Effector memory CD8-positive, alpha-beta T cell (primary cell): ENCODE data around the gene CSK.
"Not testable (repeated sequence)": the region's sequence is repeated elsewhere in the genome, so short reads cannot be mapped to it uniquely, and the experiment has no call there.

Experiments used
- ATAC-seq: fragments of 150-1000 bp; cut with Tn5 transposase; replicated peaks from 2 replicates; pipeline ENCODE4 v1.10.0; 2021; ENCODE audit warnings: mild to moderate bottlenecking, moderate library complexity
- DNase-seq, 3 experiments: peaks; one replicate each; pipeline ENCODE4 v3.0.0; 2021
- H3K27ac Mint-ChIP-seq, 2 donors: one replicate each; pipeline ENCODE4 v1.8.0; 2022; ENCODE audit warnings: mild to moderate bottlenecking in 2 of 2, mixed read lengths in 2 of 2, moderate library complexity in 2 of 2
- H3K27me3 Mint-ChIP-seq, 2 donors: one replicate each; pipeline ENCODE4 v1.8.0; 2022; ENCODE audit warnings: mixed read lengths in 2 of 2
- H3K36me3 Mint-ChIP-seq: one replicate; pipeline ENCODE4 v1.8.0; 2022; ENCODE audit warnings: mild to moderate bottlenecking, moderate library complexity, mixed read lengths; ENCODE audit not compliant: insufficient read depth
- H3K4me1 Mint-ChIP-seq, 2 donors: one replicate each; pipeline ENCODE4 v1.8.0; 2022; ENCODE audit warnings: low read depth in 2 of 2, mixed read lengths in 2 of 2
- H3K4me3 Mint-ChIP-seq, 2 donors: one replicate each; pipeline ENCODE4 v1.8.0; 2022; ENCODE audit warnings: mild to moderate bottlenecking in 2 of 2, mixed read lengths in 2 of 2, moderate library complexity in 2 of 2
- H3K9me3 Mint-ChIP-seq, 2 donors: one replicate each; pipeline ENCODE4 v1.8.0; 2022; ENCODE audit warnings: mixed read lengths in 2 of 2

The CSK gene

GRCh38 chr15:74786081-74786480 lies 4.2 kb downstream of the CSK start:
- not testable (repeated sequence) for DNase-seq, ATAC-seq, H3K27me3 Mint-ChIP-seq, H3K9me3 Mint-ChIP-seq
- peak overlapping the region; percentile 80 to 82 for H3K4me3 Mint-ChIP-seq
- H3K4me1 Mint-ChIP-seq: peaks cover 73 to 76% of the 10 kb centered on the region in 2 donors
- peaks cover 87% of the 10 kb centered on the region for H3K36me3 Mint-ChIP-seq
- peak overlapping the region; percentile 82 to 90 for H3K27ac Mint-ChIP-seq

DNA sequence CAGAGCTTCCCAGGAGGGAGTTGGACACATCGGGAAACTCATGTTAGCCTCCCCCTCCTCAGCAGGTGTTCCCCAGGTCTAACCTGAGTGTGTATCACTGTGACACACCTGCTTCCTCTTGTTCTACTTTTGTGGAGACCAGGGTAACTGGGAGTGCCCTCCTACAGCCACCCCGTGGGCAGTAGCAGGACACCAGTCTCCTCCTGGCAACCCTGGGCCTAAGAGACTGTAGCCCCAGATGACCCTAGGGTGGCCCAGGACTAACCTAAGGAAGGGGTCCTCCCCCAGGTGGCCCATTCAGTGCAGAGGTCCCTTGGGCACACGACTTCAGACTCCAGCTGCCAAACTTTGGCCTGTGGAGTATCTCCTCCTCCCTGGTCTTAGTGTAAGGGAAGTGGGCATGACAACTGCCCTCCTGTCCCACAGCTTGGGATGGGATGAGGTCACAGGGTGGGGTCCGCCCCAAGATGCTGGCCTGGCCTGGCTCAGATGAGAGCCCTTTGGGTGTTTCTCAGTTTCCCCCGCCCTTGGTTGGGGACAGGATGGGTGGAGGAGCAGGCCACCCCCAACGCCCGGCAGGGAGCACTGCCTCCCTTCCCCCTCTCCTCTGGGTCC lies 4.8 kb downstream of the CSK start:
- Mint-ChIP-seq H3K27me3 (no peaks in the 10 kb centered on the region), H3K4me3 (peak overlapping the region; percentile 80 to 82), H3K27ac (peak overlapping the region; percentile 82 to 90), H3K9me3 (no peaks in the 10 kb centered on the region), H3K4me1 (peaks cover 74 to 76% of the 10 kb centered on the region in 2 donors), H3K36me3 (peaks cover 86% of the 10 kb centered on the region)
- DNase-seq (no peak), ATAC-seq (no peak)

DNA sequence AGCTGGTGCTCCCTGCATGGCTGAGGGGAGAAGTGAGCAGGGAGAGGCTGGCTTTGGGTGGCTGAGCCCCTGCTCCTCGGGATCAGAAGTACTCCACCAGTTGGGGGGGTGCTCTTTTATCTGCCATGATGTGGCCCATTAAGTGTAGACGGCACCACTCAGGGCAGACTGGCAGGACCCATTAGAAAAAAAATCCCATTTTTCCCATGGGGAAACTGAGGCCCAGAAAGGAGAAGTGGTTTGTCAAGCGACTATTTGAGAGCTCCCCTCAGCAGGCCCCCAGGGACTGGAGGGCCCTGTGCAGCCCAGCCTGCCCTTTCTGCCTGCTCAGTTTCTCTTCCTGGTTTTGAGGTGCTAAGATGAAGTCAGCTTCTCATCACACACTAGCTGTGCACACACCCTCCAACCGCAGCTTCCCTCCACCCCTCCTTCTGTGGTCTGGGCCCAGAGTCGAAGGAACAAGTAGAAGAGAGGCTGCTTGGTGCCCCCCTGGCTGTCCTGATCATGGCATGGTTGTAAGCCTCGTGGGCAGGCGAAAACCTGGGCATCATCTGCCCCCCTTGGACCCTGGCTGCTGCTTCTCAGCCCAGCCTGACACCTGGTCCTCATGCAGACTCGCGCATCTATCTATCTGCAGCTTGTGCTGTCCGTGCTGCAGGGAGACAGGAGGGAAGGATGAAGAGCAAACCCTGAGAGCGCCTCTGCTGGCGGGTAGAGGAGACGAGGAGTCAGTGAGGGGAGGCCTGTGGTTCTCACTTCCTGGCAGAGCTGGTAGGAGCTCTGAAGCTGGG lies 5.6 kb downstream of the CSK start:
- DNase-seq (peak; percentile 86 to 92 (median 89)), ATAC-seq (peak; percentile 73)
- Mint-ChIP-seq H3K4me3 (peak overlapping the region; percentile 80 to 82), H3K4me1 (peaks cover 81 to 83% of the 10 kb centered on the region in 2 donors), H3K9me3 (no peaks in the 10 kb centered on the region), H3K27me3 (no peaks in the 10 kb centered on the region), H3K27ac (peak overlapping the region; percentile 82 to 90), H3K36me3 (peaks cover 91% of the 10 kb centered on the region)

DNA sequence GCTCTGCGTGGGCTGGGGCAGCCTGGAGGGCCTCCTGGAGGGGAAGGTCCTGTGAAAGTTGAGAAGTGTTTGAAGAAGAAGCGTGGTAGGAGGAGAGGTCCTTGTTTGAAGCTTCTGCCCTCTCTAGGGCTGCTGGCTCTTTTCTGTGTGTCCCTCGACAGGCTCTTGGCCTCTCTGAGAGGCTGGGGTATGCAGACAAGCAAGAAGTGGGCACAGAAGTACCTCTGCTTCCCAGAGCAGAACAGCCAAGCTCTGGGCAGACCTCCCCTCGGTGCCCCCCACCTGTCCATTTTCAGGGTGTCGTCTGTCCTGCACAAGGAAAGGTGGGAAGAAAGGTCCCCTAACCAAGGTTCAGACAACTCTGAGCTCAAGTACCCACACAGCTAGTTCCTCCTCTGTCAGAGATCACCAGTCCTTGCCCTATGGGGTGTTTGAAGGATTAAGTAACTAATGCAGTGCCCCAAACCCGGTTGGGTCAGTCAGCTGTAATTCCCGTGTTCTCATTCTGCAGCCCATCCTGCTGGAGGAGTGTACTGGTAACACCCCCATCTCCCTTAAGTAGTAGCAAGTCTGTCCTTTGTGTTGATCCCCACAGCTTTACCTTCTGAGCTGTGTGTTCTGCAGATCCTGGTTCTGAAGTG lies 6.3 kb downstream of the CSK start:
- Mint-ChIP-seq H3K36me3 (peaks cover 86% of the 10 kb centered on the region), H3K27ac (peak overlapping the region; percentile 82 to 90), H3K27me3 (no peaks in the 10 kb centered on the region), H3K9me3 (no peaks in the 10 kb centered on the region), H3K4me1 (peaks cover 84 to 85% of the 10 kb centered on the region in 2 donors), H3K4me3 (peak overlapping the region; percentile 80 to 82)
- DNase-seq (no peak), ATAC-seq (no peak)

DNA sequence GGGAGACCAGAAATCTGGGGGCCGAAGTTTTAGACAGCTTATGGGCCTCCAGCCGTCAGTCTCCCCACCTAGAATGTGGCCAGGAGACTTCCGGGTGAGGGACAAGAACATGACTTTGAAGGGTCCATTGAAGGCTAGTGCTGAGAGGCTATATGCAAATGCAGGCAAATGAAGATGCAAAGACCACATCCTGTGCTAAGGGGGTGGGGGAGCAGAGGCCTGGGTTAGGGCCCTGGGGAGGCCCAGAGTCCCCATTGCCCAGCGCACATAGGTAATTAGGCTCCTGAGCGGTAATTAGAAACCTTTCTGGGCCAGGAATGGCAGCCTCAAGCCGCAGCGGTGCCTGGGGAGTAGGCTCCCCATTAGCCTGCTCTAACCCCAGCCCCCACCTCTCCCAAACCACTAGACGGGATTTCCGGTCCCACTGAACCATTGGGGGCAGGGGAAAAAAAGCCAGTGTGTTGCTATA lies 6.8 kb downstream of the CSK start:
- H3K4me3 Mint-ChIP-seq: peak overlapping the region; percentile 80 to 82
- no peaks in the 10 kb centered on the region for H3K9me3 Mint-ChIP-seq
- H3K27me3 Mint-ChIP-seq: no peaks in the 10 kb centered on the region
- H3K4me1 Mint-ChIP-seq: peaks cover 83 to 84% of the 10 kb centered on the region in 2 donors
- peaks cover 87% of the 10 kb centered on the region for H3K36me3 Mint-ChIP-seq
- ATAC-seq: peak; percentile 29
- peak overlapping the region; percentile 82 to 90 for H3K27ac Mint-ChIP-seq
- peak; percentile 56 to 62 (median 58) for DNase-seq

GRCh38 chr15:74789171-74789631 lies 7.3 kb downstream of the CSK start:
- H3K27ac Mint-ChIP-seq: peak overlapping the region; percentile 82 to 90
- H3K27me3 Mint-ChIP-seq: no peaks in the 10 kb centered on the region
- H3K4me3 Mint-ChIP-seq: peak overlapping the region; percentile 80 to 82
- no peaks in the 10 kb centered on the region for H3K9me3 Mint-ChIP-seq
- ATAC-seq (no peak), DNase-seq (peak in 1 of 3 experiments; percentile 29)
- peaks cover 79 to 81% of the 10 kb centered on the region in 2 donors for H3K4me1 Mint-ChIP-seq
- peaks cover 84% of the 10 kb centered on the region for H3K36me3 Mint-ChIP-seq

- Mint-ChIP-seq H3K4me3 (peak overlapping the region; percentile 80 to 82), H3K36me3 (peaks cover 82% of the 10 kb centered on the region), H3K27ac (peak overlapping the region; percentile 82 to 90), H3K9me3 (no peaks in the 10 kb centered on the region), H3K27me3 (no peaks in the 10 kb centered on the region), H3K4me1 (peaks cover 77 to 82% of the 10 kb centered on the region in 2 donors)
- ATAC-seq (no peak), DNase-seq (no peak)
Measured at GRCh38 chr15:74789741-74790079, 7.8 kb downstream of the CSK start.

DNA sequence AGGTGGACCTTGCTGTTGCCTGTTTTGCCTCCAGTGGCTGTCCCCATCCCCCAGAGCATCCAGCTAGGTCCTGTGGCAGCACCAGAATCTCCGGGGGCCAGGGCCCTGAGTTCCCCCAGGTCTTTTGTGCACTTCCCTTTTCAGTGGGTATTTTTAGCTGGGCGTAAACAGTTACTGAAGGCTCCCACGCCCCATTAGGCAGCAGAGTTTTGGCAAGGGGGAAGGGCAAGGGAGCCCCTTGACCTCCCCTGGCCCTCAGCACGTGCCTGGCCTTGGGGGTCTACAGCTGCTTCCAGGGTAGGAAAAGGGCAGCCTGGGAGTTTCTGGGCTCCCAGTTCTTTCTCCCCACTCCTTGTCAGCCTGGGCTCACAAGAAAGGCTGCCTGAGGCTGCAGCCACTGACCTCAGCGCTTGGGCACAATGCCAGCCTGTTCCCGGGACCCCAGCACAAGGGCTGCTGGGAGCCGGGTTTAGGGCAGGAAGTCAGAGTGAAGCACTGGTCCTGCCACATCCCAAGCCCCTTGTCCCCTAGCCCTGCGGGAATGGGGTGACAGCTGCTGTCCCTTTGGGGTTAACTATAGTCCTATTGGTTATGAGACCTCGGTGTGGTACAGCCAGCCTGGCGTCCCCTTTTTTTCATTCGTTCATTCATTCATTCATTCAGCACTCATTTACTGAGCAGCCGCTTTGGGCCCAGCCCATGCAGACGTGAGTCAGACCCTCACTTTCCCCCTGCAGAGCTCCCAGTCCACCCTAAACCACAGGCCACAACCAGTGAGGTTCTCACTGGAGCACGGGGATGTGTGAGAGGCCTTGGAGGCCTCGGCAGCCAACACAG lies 8.4 kb downstream of the CSK start:
- DNase-seq (no peak), ATAC-seq (no peak)
- Mint-ChIP-seq H3K4me1 (peaks cover 76 to 82% of the 10 kb centered on the region in 2 donors), H3K4me3 (peak overlapping the region; percentile 80 to 82), H3K27ac (peak overlapping the region; percentile 82 to 94), H3K9me3 (no peaks in the 10 kb centered on the region), H3K27me3 (no peaks in the 10 kb centered on the region), H3K36me3 (peaks cover 82% of the 10 kb centered on the region)

DNA sequence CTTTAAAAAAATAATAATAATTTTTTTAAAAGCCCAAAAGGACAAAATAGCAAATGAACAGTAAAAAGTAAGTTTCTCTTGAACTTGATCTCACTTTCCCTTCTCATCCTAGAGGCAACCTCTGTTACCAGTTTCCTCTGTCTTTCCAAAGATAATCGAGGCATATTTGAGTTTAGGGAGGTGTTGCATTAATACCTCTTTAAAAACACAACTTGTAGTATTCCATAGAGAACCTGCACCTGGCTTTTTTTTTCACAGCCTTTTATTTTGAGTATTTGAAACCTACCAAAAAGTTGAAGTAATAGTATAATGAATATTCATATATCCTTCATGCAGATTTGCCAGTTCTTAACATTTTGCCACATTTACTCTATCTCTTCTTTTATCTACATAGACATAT lies 9.1 kb downstream of the CSK start:
- peak overlapping the region; percentile 80 to 82 for H3K4me3 Mint-ChIP-seq
- no peak for DNase-seq
- no peaks in the 10 kb centered on the region for H3K9me3 Mint-ChIP-seq
- H3K4me1 Mint-ChIP-seq: peaks cover 75 to 80% of the 10 kb centered on the region in 2 donors
- H3K27ac Mint-ChIP-seq: peak overlapping the region; percentile 94 to 96
- H3K27me3 Mint-ChIP-seq: no peaks in the 10 kb centered on the region
- ATAC-seq: no peak
- H3K36me3 Mint-ChIP-seq: peaks cover 80% of the 10 kb centered on the region

- DNase-seq (no peak), ATAC-seq (no peak)
- Mint-ChIP-seq H3K27me3 (no peaks in the 10 kb centered on the region), H3K36me3 (peaks cover 80% of the 10 kb centered on the region), H3K4me1 (peaks cover 75 to 82% of the 10 kb centered on the region in 2 donors), H3K9me3 (no peaks in the 10 kb centered on the region), H3K4me3 (peak overlapping the region; percentile 80 to 82), H3K27ac (peak overlapping the region; percentile 94 to 96)
Measured at GRCh38 chr15:74791667-74792066, 9.8 kb downstream of the CSK start.

DNA sequence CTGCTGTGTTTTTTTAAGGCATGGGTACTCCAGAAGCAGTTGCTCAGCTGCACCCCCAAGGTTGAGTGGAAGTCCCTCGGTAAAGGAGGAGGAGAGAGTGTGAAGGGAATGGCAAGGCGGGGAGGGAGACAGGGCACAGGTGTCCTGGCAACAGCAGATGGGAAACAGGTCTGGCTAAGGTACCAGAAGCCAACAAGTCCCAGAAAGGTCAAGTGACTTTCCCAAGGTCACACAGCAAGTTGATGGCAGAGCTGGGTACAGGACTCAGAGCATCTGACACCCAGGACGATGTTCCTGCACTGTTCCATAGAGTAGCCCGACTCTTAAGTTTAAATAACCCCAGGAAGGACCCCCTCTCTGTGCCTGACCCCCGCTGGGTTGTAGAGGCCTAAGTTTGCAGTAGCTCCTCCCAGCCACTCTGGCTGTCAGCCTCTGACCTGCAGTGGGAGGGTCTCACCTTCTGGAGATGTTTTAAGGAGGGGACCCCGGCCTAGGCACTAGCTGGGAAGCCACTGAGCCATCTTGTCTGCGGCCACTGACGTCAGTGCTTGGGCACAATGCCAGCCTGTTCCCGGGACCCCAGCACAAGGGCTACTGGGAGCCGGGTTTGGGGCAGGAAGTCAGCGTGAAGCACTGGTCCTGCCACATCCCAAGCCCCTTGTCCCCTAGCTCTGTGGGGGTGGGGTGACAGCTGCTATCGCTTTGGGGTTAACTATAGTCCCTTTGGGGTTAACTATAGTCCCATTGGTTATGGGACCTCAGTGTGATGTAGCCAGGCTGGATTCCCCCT lies 10.5 kb downstream of the CSK start:
- Mint-ChIP-seq H3K36me3 (peaks cover 76% of the 10 kb centered on the region), H3K27me3 (no peaks in the 10 kb centered on the region), H3K27ac (peak overlapping the region; percentile 94 to 96), H3K4me1 (peaks cover 75 to 82% of the 10 kb centered on the region in 2 donors), H3K4me3 (peak overlapping the region; percentile 80 to 82), H3K9me3 (no peaks in the 10 kb centered on the region)
- ATAC-seq (no peak), DNase-seq (no peak)
